HepG2 (cell line): ENCODE data around the gene SAE1. TPM values are rescaled to one million over a fixed set of nuclear protein-coding genes. Genes with fewer than 3 reads are reported as not detected.
A peak's percentile ranks its signal among the peaks of the same experiment; 100 is the strongest.

Experiments
- AGO1 ChIP-seq: fragments of 200-400 bp; formaldehyde crosslinking; IDR thresholded peaks from 2 replicates; pipeline ENCODE4 v1.6.1; 2017; ENCODE audit warnings: mild to moderate bottlenecking, low read depth, low read length, moderate library complexity; ENCODE audit not compliant: poor library complexity, severe bottlenecking
- ATF2 ChIP-seq: sonication (generic); formaldehyde crosslinking; IDR thresholded peaks from 2 replicates; pipeline ENCODE4 v1.4.0; 2020; ENCODE audit warnings: missing genetic modification reagents
- BRF2 ChIP-seq: sonication (generic); formaldehyde crosslinking; IDR thresholded peaks from 2 replicates; pipeline ENCODE4 v1.8.1; 2022; ENCODE audit warnings: mild to moderate bottlenecking, missing genetic modification reagents
- FLYWCH1 ChIP-seq: sonication (generic); formaldehyde crosslinking; IDR thresholded peaks from 2 replicates; pipeline ENCODE4 v1.8.1; 2023; ENCODE audit warnings: mild to moderate bottlenecking, missing genetic modification reagents
- FOXP4 ChIP-seq: sonication (generic); formaldehyde crosslinking; IDR thresholded peaks from 2 replicates; pipeline ENCODE4 v1.4.0; 2020; ENCODE audit warnings: missing genetic modification reagents
- GABPA ChIP-seq, 2 experiments: IDR thresholded peaks; 2 replicates each; pipeline ENCODE4 v1.6.1; 2011 to 2016; ENCODE audit warnings: low read depth in 2 of 2, low read length in 1 of 2, missing biosample characterization in 1 of 2, missing genetic modification characterization in 1 of 2
- GATAD1 ChIP-seq: IDR thresholded peaks from 2 replicates; pipeline ENCODE4 v1.6.1; 2016; ENCODE audit warnings: missing genetic modification reagents, missing compliant biosample characterization
- PAX8 ChIP-seq: sonication (generic); formaldehyde crosslinking; IDR thresholded peaks from 2 replicates; pipeline ENCODE4 v1.8.0; 2022; ENCODE audit warnings: mild to moderate bottlenecking, missing genetic modification reagents, borderline replicate concordance
- PHF20 ChIP-seq: sonication (generic); formaldehyde crosslinking; IDR thresholded peaks from 2 replicates; pipeline ENCODE4 v1.5.0; 2020; ENCODE audit warnings: mild to moderate bottlenecking, missing genetic modification reagents
- POLR2AphosphoS2 ChIP-seq: IDR thresholded peaks from 2 replicates; pipeline ENCODE4 v1.6.1; 2011; ENCODE audit warnings: low read depth, low read length, improper control_type of control experiment
- SAP130 ChIP-seq: IDR thresholded peaks from 2 replicates; pipeline ENCODE4 v1.6.1; 2016; ENCODE audit warnings: low read depth
- SNAPC4 ChIP-seq: sonication (generic); formaldehyde crosslinking; IDR thresholded peaks from 2 replicates; pipeline ENCODE4 v1.4.0; 2020; ENCODE audit warnings: mild to moderate bottlenecking, missing genetic modification reagents
- THYN1 ChIP-seq: sonication (generic); formaldehyde crosslinking; IDR thresholded peaks from 2 replicates; pipeline ENCODE4 v1.8.1; 2023; ENCODE audit warnings: low read depth, mild to moderate bottlenecking, moderate library complexity, missing genetic modification reagents, borderline replicate concordance
- ZNF251 ChIP-seq: sonication (generic); formaldehyde crosslinking; IDR thresholded peaks from 2 replicates; pipeline ENCODE4 v1.9.0; 2021; ENCODE audit warnings: mild to moderate bottlenecking, missing genetic modification reagents
- ZNF253 ChIP-seq: sonication (generic); formaldehyde crosslinking; IDR thresholded peaks from 2 replicates; pipeline ENCODE4 v1.8.0; 2022; ENCODE audit warnings: mild to moderate bottlenecking, missing genetic modification reagents, borderline replicate concordance
- ZNF547 ChIP-seq: sonication (generic); formaldehyde crosslinking; IDR thresholded peaks from 2 replicates; pipeline ENCODE4 v1.5.1; 2020; ENCODE audit warnings: mild to moderate bottlenecking, missing genetic modification reagents
- ZNF629 ChIP-seq: sonication (generic); formaldehyde crosslinking; conservative IDR thresholded peaks from 2 replicates; pipeline ENCODE4 v1.5.0; 2020; ENCODE audit warnings: missing genetic modification reagents
- polyA plus RNA-seq, 8 experiments: library from polyadenylated mRNA; depleted of rRNA in 3 of 8; stranded (reverse) in 7 of 8; unstranded in 1 of 8; fragments of >200 nt; fragmentation: Illumina TruSeq in 4 of 8; extraction: Trizol in 4 of 8; gene quantifications; 2 replicates each; pipeline versions ENCODE4 v1.2.1 to v1.2.3, GENCODE V29; 2011 to 2016; ENCODE audit warnings: low read depth in 4 of 8, missing spikeins in 1 of 8, mixed read lengths in 1 of 8; ENCODE audit not compliant: insufficient read depth in 1 of 8
- total RNA-seq, 5 experiments: library from RNA; depleted of rRNA; stranded (reverse); fragments of >200 nt; fragmentation: Illumina TruSeq; extraction: Trizol; gene quantifications; 2 replicates each; pipeline ENCODE4 v1.2.3, GENCODE V29; 2016; ENCODE audit warnings: low read depth in 1 of 5

The SAE1 gene
- total and polyA plus RNA-seq, 2 of the 13 experiments (the other 11 are each of a cell fraction or from before 2014, with no cell fraction given) = 87.6 to 197 TPM

GRCh38 chr19:47231215-47232054 lies 100.8 kb downstream of the SAE1 start (continued):
- peak; percentile 71; the same call in 1 of the 2 replicates for TF ChIP-seq FOXP4
- TF ChIP-seq SNAPC4 (CRISPR knock-in tag) = no peak
- TF ChIP-seq AGO1 = no peak
- TF ChIP-seq ZNF251 = 0 out of 2 replicates have a peak, but pooled peaks have one; percentile 3
- no peak for TF ChIP-seq FLYWCH1 (CRISPR knock-in tag)
- no peak for TF ChIP-seq THYN1 (CRISPR knock-in tag)
- peak; percentile 68; the same call in 1 of the 2 replicates for TF ChIP-seq ZNF547
- TF ChIP-seq POLR2AphosphoS2 = no peak
- TF ChIP-seq SAP130 (CRISPR knock-in tag) = peak; percentile 83
- TF ChIP-seq ZNF629 (CRISPR knock-in tag) = 0 out of 2 replicates have a peak, but pooled peaks have one; percentile 23
- TF ChIP-seq ATF2 (CRISPR knock-in tag) = 0 out of 2 replicates have a peak, but pooled peaks have one; percentile 31
- TF ChIP-seq BRF2 (CRISPR knock-in tag) = no peak
- no peak; the same call in 1 of the 2 replicates for TF ChIP-seq PAX8 (CRISPR knock-in tag)
- no peak for TF ChIP-seq GATAD1
- TF ChIP-seq PHF20 (CRISPR knock-in tag) = 0 out of 2 replicates have a peak, but pooled peaks have one; percentile 43
- TF ChIP-seq GABPA (IDR thresholded peaks at IDR 0.05; ENCODE audit: low read depth, low read length) = no peak
- TF ChIP-seq GABPA (CRISPR knock-in tag; IDR thresholded peaks at IDR 0.05; ENCODE audit: low read depth) = no peak
- TF ChIP-seq ZNF253 (CRISPR knock-in tag) = no peak; the same call in 1 of the 2 replicates
